ENCODE measurements around the gene WWOX. TPM values are rescaled to one million over a fixed set of nuclear protein-coding genes. Genes with fewer than 3 reads are reported as not detected.

WWOX gene
- total RNA-seq, 6 donors from 2014 or later: 18.7 to 167 (median 31.0) TPM

DNA sequence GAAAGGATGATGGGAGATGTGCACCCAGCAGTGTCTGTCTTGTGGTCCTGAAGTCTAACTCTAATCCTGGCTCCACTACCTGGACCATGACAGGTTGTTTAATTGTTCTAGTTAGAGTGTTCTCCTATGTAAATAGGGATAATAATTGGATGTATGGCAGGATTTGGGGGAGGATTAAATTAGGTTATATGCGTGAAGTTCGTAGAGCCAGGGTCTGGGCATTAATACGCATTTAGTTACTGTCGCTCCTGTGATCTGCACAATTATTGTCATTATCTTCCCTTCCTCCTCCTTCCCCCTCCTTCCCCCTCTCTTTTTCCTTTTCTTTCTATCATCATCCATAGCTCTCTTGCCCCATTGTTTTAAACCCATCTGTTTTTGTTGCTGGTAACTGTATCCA is 210.3 kb downstream of the WWOX start:
- TF ChIP-seq, protein P1, sequence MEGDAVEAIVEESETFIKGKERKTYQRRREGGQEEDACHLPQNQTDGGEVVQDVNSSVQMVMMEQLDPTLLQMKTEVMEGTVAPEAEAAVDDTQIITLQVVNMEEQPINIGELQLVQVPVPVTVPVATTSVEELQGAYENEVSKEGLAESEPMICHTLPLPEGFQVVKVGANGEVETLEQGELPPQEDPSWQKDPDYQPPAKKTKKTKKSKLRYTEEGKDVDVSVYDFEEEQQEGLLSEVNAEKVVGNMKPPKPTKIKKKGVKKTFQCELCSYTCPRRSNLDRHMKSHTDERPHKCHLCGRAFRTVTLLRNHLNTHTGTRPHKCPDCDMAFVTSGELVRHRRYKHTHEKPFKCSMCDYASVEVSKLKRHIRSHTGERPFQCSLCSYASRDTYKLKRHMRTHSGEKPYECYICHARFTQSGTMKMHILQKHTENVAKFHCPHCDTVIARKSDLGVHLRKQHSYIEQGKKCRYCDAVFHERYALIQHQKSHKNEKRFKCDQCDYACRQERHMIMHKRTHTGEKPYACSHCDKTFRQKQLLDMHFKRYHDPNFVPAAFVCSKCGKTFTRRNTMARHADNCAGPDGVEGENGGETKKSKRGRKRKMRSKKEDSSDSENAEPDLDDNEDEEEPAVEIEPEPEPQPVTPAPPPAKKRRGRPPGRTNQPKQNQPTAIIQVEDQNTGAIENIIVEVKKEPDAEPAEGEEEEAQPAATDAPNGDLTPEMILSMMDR (IDR thresholded peaks at IDR 0.05): no peak
- TF ChIP-seq EP300 (IDR thresholded peaks at IDR 0.05) (no peak), POLR2AphosphoS5 (IDR thresholded peaks at IDR 0.05) (no peak)
- Histone ChIP-seq H3K9me3 (no peaks in the 10 kb centered on the region), H3K36me3 (no peaks in the 10 kb centered on the region), H3K4me3 (no peak overlapping the region), H3K27me3 (no peaks in the 10 kb centered on the region), H3K4me1 (no peaks in the 10 kb centered on the region), H3K27ac (no peak overlapping the region)
- ATAC-seq (ENCODE audit: low FRiP score in 2 of 2) (no peak), DNase-seq (no peak)
- WGBS, 2 donors: 94 to 95% methylated on average over 4 of the region's 4 CpGs

DNA sequence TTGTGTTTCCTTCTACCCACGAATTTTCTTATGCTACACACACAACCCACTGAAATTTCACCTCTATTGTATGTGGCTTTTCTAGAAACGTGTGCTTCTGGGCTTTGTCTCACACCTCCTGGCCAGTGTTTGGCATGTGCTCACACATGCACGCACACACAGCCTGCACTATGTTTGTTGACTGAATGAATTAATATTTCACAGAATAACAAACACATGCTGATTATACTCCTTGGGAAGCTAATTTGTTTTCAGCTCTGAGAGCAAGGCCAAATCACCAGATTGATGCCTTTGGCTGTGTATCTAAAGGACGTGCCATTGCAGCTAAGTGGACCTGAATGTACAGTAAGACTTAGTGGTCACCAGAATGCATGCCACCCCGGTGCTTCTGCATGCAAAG is 210.7 kb downstream of the WWOX start:
- Histone ChIP-seq H3K27me3 (no peaks in the 10 kb centered on the region), H3K27ac (no peak overlapping the region), H3K9me3 (no peaks in the 10 kb centered on the region), H3K4me1 (no peaks in the 10 kb centered on the region), H3K36me3 (no peaks in the 10 kb centered on the region), H3K4me3 (no peak overlapping the region)
- WGBS, 2 donors: 75 to 81% methylated on average over 5 of the region's 5 CpGs
- no peak for TF ChIP-seq POLR2A (IDR thresholded peaks at IDR 0.05)
- TF ChIP-seq EP300 (IDR thresholded peaks at IDR 0.05): no peak
- TF ChIP-seq POLR2AphosphoS5 (IDR thresholded peaks at IDR 0.05): no peak
- DNase-seq (no peak), ATAC-seq (ENCODE audit: low FRiP score in 2 of 2) (no peak)

DNA sequence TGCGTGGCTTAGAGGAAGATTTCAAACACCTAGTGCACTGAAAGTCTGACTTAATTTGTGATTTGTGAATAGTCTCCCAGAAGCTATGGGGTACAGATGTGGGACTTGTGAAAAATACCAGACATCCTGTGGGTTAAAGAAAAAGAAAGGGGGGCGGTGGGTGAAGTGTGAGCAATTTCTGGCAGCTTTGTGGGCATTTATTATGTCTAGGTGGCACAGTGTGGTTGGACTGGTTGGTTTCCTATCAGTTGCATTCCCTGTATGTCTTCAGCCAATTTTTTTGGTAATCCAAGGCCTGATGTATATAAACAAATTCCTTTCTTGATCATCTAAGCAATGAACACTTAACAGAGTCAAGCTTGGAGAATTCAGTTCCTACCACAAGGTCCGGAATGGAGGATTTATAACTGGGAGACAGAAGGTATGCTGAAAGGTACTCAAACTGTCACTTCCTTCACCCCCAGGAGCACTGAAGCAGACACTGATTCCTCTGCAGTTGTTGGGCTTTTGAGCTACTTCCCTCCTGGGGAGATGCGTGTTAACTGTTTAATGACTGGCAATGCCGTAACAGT is 211.6 kb downstream of the WWOX start:
- Histone ChIP-seq H3K27me3 (no peaks in the 10 kb centered on the region), H3K27ac (no peak overlapping the region), H3K9me3 (no peaks in the 10 kb centered on the region), H3K4me3 (no peak overlapping the region), H3K36me3 (no peaks in the 10 kb centered on the region), H3K4me1 (no peaks in the 10 kb centered on the region)
- TF ChIP-seq POLR2A (IDR thresholded peaks at IDR 0.05): no peak
- TF ChIP-seq EP300 (IDR thresholded peaks at IDR 0.05): no peak
- TF ChIP-seq, protein P1 (IDR thresholded peaks at IDR 0.05): no peak
- no peak for TF ChIP-seq POLR2AphosphoS5 (IDR thresholded peaks at IDR 0.05)
- 62 to 70% methylated on average over 5 of the region's 5 CpGs for WGBS, 2 donors
- ATAC-seq (ENCODE audit: low FRiP score in 2 of 2): no peak
- no peak for DNase-seq

DNA sequence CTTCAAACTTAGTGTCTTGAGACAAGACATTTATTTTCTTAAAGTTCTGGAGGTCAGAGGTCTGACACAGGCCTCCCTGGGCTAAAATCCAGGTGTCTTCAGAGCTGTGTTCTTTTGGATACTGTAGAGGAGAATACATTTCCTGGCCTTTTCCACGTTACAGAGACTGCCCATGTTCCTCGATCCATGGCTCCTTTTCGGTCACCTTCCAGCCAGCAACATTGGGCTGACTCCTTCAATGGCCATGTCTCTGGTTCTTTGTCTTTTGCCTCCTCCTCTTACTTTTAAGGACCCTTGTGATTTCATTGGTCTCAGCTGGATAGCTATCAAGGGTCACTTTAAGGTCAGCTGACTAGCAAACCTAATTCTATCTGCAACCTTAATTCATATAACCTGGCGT is 212.4 kb downstream of the WWOX start:
- Histone ChIP-seq H3K27ac (no peak overlapping the region), H3K4me1 (no peaks in the 10 kb centered on the region), H3K27me3 (no peaks in the 10 kb centered on the region), H3K36me3 (no peaks in the 10 kb centered on the region), H3K4me3 (no peak overlapping the region), H3K9me3 (no peaks in the 10 kb centered on the region)
- no peak for ATAC-seq (ENCODE audit: low FRiP score in 2 of 2)
- TF ChIP-seq POLR2AphosphoS5 (IDR thresholded peaks at IDR 0.05): no peak
- TF ChIP-seq, protein P1 (IDR thresholded peaks at IDR 0.05): no peak
- TF ChIP-seq POLR2A (IDR thresholded peaks at IDR 0.05): no peak
- DNase-seq: no peak
- 90 to 96% methylated on average over 4 of the region's 4 CpGs for WGBS, 2 donors

DNA sequence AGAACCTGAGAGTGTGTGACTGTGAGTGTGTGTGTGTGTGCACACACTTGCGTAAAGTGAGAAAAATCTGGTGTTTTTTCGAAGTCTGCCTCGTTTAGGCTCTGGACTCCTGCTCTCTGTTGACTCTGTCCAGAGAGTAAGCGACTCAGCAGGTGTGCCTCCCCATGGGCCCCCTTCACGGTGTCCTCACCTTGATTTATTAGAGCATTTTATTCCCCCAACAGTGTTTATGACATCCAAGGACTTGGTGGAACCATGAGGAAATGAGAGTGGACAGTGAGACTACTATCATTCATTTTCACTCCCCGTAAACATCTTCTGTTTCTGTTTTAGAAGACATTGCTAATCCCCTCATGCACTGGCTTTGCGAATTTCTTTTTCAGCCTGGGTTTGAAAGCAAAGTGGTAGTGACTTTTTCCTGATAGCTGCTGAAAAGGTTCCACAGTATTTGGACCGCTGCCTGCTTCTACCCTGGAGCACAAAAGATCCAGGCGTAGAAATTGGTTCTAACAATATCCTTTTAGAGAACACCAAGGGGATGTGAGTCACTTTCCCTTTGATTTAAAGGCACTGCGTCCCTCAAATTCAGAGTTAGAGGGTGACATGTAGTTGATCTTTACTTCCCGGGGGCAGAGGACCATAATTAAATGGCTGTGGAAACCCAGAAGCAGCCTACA is 218.2 kb downstream of the WWOX start:
- Histone ChIP-seq H3K4me3 (peak overlapping the region in 2 of 4 donors; percentile 2 to 11), H3K9me3 (no peaks in the 10 kb centered on the region), H3K36me3 (no peaks in the 10 kb centered on the region), H3K27me3 (no peaks in the 10 kb centered on the region), H3K4me1 (no peaks in the 10 kb centered on the region), H3K27ac (no peak overlapping the region)
- TF ChIP-seq EP300 (IDR thresholded peaks at IDR 0.05): no peak
- TF ChIP-seq, protein P1 (IDR thresholded peaks at IDR 0.05): no peak
- TF ChIP-seq POLR2AphosphoS5 (IDR thresholded peaks at IDR 0.05): no peak
- TF ChIP-seq POLR2A (IDR thresholded peaks at IDR 0.05): no peak
- whole genome bisulfite sequencing, 2 donors: 50 to 52% methylated on average over 10 to 11 of the region's 11 CpGs
- ATAC-seq (ENCODE audit: low FRiP score in 2 of 2): no peak
- DNase-seq: no peak
